ENCODE results near the gene FAM181B. TPM values are rescaled to one million over a fixed set of nuclear protein-coding genes. Genes with fewer than 3 reads are reported as not detected.

Gene FAM181B
- total and polyA plus RNA-seq, 8 donors = 0.31 to 2.6 (median 1.0) TPM; not detected in 4

DNA sequence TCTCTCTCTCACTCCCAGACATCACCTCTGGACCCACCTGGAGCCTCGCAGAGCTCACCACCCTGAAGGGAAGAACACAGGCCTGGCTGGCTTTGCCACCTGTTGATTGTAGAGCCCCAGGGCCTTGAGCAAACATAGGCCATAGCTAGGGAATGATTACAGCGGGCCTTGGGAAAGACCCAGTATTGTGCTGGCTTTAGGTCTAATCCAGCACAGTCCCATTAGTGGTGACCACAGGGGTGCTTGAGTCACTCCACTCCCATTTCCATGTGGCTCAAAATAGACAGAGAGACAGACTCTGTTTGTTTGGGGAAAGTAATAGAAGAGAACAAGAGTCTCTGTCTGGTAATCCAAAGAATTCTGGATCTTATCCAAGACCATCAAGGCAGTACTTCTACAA lies 42.7 kb upstream of the FAM181B start:
- peaks cover 0 to 26% (median 16%) of the 10 kb centered on the region in 4 donors for H3K9me3 ChIP-seq
- 56 to 84% (median 73%) methylated on average over 2 of the region's 2 CpGs for WGBS, 5 donors
- no peaks in the 10 kb centered on the region for H3K4me1 ChIP-seq
- no peak overlapping the region for H3K27ac ChIP-seq
- no peaks in the 10 kb centered on the region for H3K27me3 ChIP-seq
- DNase-seq = no peak
- H3K36me3 ChIP-seq = no peaks in the 10 kb centered on the region
- TF ChIP-seq POLR2AphosphoS5 (IDR thresholded peaks at IDR 0.05) (no peak), CTCF (IDR thresholded peaks at IDR 0.05) (no peak), POLR2A (IDR thresholded peaks at IDR 0.05) (no peak), EP300 (IDR thresholded peaks at IDR 0.05) (no peak)
- intact Hi-C loops (cut with DNase I; ENCODE audit: low total_unique reads) = no loop called here
- no peak overlapping the region for H3K4me3 ChIP-seq

GRCh38 chr11:82775736-82776346 lies 42.2 kb upstream of the FAM181B start:
- H3K36me3 ChIP-seq = no peaks in the 10 kb centered on the region
- peak in 1 of 2 donors; percentile 23 for DNase-seq
- no peak overlapping the region for H3K27ac ChIP-seq
- no peak for TF ChIP-seq POLR2AphosphoS5 (IDR thresholded peaks at IDR 0.05)
- TF ChIP-seq CTCF (IDR thresholded peaks at IDR 0.05) = peak in 3 of 7 experiments; percentile 12 to 36 (median 18)
- 35 to 48% (median 40%) methylated on average over 3 of the region's 3 CpGs for WGBS, 5 donors
- H3K27me3 ChIP-seq = no peaks in the 10 kb centered on the region
- H3K4me1 ChIP-seq = no peaks in the 10 kb centered on the region
- H3K4me3 ChIP-seq = no peak overlapping the region
- intact Hi-C loops (cut with DNase I; ENCODE audit: low total_unique reads) = no loop called here
- H3K9me3 ChIP-seq = peaks cover 0 to 26% (median 16%) of the 10 kb centered on the region in 4 donors

DNA sequence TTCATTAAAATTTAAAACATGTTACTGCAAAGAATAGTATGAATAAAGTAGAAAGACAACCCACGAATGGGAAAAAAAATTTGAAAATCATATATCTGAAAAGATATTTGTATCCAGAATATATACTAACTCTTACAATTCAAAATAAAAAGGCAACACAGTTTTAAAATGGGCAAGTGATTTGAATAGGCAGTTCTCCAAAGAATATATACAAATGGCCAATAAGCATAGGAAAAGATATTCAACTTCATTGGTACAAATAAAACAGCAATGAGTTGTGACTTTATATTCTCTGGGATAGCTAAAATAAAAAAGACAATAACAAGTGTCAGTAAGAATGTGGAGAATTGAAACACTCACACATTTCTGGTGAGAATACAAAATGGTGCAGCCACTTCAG lies 41.6 kb upstream of the FAM181B start:
- no peak for TF ChIP-seq EP300 (IDR thresholded peaks at IDR 0.05)
- TF ChIP-seq POLR2AphosphoS5 (IDR thresholded peaks at IDR 0.05) = no peak
- TF ChIP-seq CTCF (IDR thresholded peaks at IDR 0.05) = no peak
- no peak for TF ChIP-seq POLR2A (IDR thresholded peaks at IDR 0.05)
- no peaks in the 10 kb centered on the region for H3K36me3 ChIP-seq
- 52 to 90% (median 73%) methylated on average over 1 of the region's 1 CpG for WGBS, 5 donors

GRCh38 chr11:82771781-82772180 lies 38.1 kb upstream of the FAM181B start:
- TF ChIP-seq POLR2AphosphoS5 (IDR thresholded peaks at IDR 0.05) (no peak), EP300 (IDR thresholded peaks at IDR 0.05) (no peak), POLR2A (IDR thresholded peaks at IDR 0.05) (no peak), CTCF (IDR thresholded peaks at IDR 0.05) (no peak)
- no peak overlapping the region for H3K4me3 ChIP-seq
- H3K4me1 ChIP-seq = no peaks in the 10 kb centered on the region
- no peaks in the 10 kb centered on the region for H3K36me3 ChIP-seq
- peaks cover 0 to 21% (median 12%) of the 10 kb centered on the region in 4 donors for H3K9me3 ChIP-seq
- no peak for DNase-seq
- no peak overlapping the region for H3K27ac ChIP-seq
- WGBS, 5 donors = 70 to 83% (median 73%) methylated on average over 4 of the region's 4 CpGs
- intact Hi-C loops (cut with DNase I; ENCODE audit: low total_unique reads) = no loop called here
- no peaks in the 10 kb centered on the region for H3K27me3 ChIP-seq

More for the DNA sequence above, 41.6 kb upstream of the FAM181B start:
- peaks cover 0 to 26% (median 16%) of the 10 kb centered on the region in 4 donors for H3K9me3 ChIP-seq
- H3K27me3 ChIP-seq = no peaks in the 10 kb centered on the region
- intact Hi-C loops (cut with DNase I; ENCODE audit: low total_unique reads) = no loop called here
- no peaks in the 10 kb centered on the region for H3K4me1 ChIP-seq
- no peak overlapping the region for H3K27ac ChIP-seq
- H3K4me3 ChIP-seq = no peak overlapping the region
- no peak for DNase-seq

Measured in stomach (tissue), 9 donors.